Activated CD8-positive, alpha-beta memory T cell treated with anti-CD3 and anti-CD28 coated beads, Interleukin-2, amount 10 ng/mL, durations not matched to agents 7 days and 5 days (primary cell): ENCODE data around the gene PLD4. TPM values are rescaled to one million over a fixed set of nuclear protein-coding genes. Genes with fewer than 3 reads are reported as not detected.

Experiments used
- ATAC-seq: fragments of 150-1000 bp; cut with Tn5 transposase; one replicate; pipeline ENCODE4 v1.10.0; 2021; ENCODE audit warnings: moderate library complexity
- CTCF ChIA-PET: fragments of 350-600 bp; sonication (Branson Sonifier 250); formaldehyde crosslinking; loops from one replicate; lab custom pipeline; 2021; ENCODE audit warnings: antibody characterized with exemption; lab: Charles Lee
- DNase-seq: peaks from one replicate; pipeline ENCODE4 v3.0.0-alpha.2; 2020
- H3K27ac Mint-ChIP-seq: one replicate; pipeline ENCODE4 v1.8.0; 2021; ENCODE audit warnings: mild to moderate bottlenecking, mixed read lengths
- H3K27me3 Mint-ChIP-seq: one replicate; pipeline ENCODE4 v1.8.0; 2021; ENCODE audit warnings: mixed read lengths
- H3K36me3 Mint-ChIP-seq: one replicate; pipeline ENCODE4 v1.8.0; 2021; ENCODE audit warnings: mild to moderate bottlenecking, mixed read lengths
- H3K4me1 Mint-ChIP-seq: one replicate; pipeline ENCODE4 v1.8.0; 2021; ENCODE audit warnings: mixed read lengths
- H3K4me3 Mint-ChIP-seq: one replicate; pipeline ENCODE4 v1.8.0; 2021; ENCODE audit warnings: mild to moderate bottlenecking, moderate library complexity, mixed read lengths
- H3K9me3 Mint-ChIP-seq: one replicate; pipeline ENCODE4 v1.8.0; 2022; ENCODE audit warnings: low read depth, mixed read lengths
- total RNA-seq, 2 experiments: library from RNA; stranded (reverse); gene quantifications; one replicate each; pipeline ENCODE4 v1.2.3, GENCODE V29; 2021

Gene PLD4
- total RNA-seq, 2 experiments from 2014 or later, result not detected

DNA sequence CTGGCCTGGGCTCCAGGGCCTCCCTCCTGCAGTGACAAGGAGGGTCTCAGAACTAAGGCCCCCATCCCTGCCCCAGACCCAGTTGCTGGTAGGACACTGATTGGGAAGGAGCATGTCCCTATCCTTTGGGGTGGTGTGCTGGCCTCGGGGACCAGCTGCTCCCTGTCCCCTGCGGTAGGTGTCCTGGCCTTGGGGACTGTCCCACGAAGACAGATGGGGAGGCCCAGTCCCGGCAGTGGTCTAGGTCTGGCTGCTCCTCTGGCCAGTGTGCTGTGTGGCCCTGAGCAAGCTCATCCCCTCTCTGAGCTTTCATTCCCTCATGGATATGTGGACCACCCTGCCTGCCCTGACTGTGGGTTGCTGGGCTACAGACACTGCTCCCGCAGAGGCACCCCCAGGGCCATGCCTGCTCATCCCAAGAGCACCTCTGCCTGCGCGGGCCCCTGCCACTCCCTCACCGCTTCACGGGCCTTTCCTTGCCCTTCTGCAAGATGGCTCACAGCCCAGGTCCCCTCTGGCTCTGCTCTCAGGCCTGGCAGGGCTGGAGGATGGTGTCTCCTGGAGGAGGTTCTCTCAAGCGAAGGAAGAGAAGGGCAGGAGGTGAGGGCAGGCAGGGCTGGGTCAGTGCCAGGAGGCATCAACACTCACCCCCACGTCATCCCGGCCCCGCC lies 41.0 kb downstream of the PLD4 start:
- no peak overlapping the region for H3K27ac Mint-ChIP-seq

DNA sequence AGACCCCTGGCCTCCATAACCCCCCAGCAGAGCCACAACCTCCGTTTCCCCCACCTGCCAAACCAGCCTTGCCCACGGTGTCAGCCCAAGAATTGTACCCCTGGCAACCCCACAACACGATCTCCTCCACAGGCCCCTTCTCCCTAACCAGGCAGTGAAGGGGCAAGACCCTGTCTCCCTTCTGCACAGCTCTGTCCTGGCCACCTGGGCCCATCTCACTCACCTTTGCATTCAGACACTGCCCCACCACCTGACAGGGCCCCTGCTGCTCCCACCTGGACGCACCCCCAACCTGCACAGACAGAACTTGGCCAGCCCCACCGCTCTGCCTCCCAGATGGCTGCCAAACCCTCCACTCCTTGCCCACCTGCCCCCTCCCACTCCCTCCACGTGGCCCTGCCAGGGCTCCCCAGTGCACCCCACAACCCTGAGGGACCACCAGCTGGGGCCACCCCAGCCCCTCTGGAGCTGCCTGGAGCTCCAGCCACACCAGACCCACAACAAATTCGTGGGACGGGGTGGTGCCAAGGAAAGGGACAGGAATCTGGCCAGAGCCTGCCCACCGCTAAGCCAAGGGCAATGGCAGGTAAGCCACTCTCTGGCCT lies 41.7 kb downstream of the PLD4 start:
- CTCF ChIA-PET, result interaction anchor here (2.1 kb wide), 1 partner anchor 78 kb away, joined by 14 read pairs; no protein-coding TSS in a partner anchor
- Mint-ChIP-seq H3K27ac (no peak overlapping the region), H3K36me3 (no peaks in the 10 kb centered on the region), H3K9me3 (no peaks in the 10 kb centered on the region), H3K4me1 (peaks cover 2% of the 10 kb centered on the region), H3K27me3 (peaks cover 27% of the 10 kb centered on the region), H3K4me3 (no peak overlapping the region)
- DNase-seq, result no peak
- no peak for ATAC-seq

More for the DNA sequence above, 41.0 kb downstream of the PLD4 start:
- no peaks in the 10 kb centered on the region for H3K36me3 Mint-ChIP-seq
- H3K4me3 Mint-ChIP-seq, result no peak overlapping the region
- peaks cover 27% of the 10 kb centered on the region for H3K27me3 Mint-ChIP-seq
- ATAC-seq, result no peak
- H3K4me1 Mint-ChIP-seq, result peaks cover 2% of the 10 kb centered on the region
- DNase-seq, result no peak
- CTCF ChIA-PET, result interaction anchor here (0.9 to 1.0 kb wide), 2 partner anchors 10 to 31 kb away, joined by 3 read pairs; no protein-coding TSS in a partner anchor
- no peaks in the 10 kb centered on the region for H3K9me3 Mint-ChIP-seq

DNA sequence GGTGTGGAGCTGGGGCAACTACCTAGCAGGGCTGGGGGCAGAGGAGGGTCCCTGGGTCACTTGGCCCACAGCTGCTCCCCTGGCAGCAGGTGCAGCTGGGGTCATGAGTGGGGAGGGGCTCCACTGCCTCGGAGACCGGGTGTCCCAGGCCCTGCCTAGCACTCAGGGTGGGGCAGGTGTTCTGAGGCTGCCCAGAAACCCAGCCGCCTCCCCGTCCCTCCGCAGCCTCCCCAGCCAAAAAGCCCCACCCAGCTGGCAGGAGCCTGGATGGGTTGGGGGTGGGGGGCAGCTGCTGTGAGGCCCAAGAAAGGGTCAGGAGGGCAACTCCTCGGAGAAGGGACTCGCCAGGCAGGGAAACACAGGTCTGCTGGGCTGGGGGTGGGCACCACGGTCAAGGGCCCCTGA lies 42.3 kb downstream of the PLD4 start:
- CTCF ChIA-PET, result interaction anchor here (2.1 kb wide), 1 partner anchor 78 kb away, joined by 14 read pairs; no protein-coding TSS in a partner anchor
- no peak overlapping the region for H3K4me3 Mint-ChIP-seq

GRCh38 chr14:104967386-104968152 lies 42.9 kb downstream of the PLD4 start:
- DNase-seq, result no peak
- peaks cover 23% of the 10 kb centered on the region for H3K27me3 Mint-ChIP-seq
- H3K27ac Mint-ChIP-seq, result no peak overlapping the region

More for the DNA sequence above, 42.3 kb downstream of the PLD4 start:
- no peak for ATAC-seq
- Mint-ChIP-seq H3K27ac (no peak overlapping the region), H3K36me3 (no peaks in the 10 kb centered on the region), H3K27me3 (peaks cover 26% of the 10 kb centered on the region), H3K4me1 (peaks cover 2% of the 10 kb centered on the region), H3K9me3 (no peaks in the 10 kb centered on the region)
- no peak for DNase-seq

DNA sequence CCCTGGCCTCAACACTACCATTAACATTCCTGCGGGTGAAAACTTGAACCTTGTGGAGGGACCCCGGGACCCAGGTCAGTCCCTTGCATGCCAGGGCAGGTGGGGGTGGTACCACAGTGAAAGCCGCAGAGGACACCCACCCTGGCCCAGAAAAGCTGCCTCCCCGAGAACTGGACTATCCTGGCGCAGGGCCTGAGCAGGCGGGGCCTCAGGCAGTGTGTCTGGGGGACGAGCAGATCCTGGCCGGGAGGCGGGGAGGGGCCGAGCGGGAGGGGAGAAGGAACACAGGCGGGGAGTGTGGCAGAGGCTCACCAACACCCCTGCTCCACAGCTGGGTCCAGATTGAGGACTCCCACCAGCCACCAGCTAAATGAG lies 43.5 kb downstream of the PLD4 start:
- peaks cover 2% of the 10 kb centered on the region for H3K4me1 Mint-ChIP-seq
- CTCF ChIA-PET, result interaction anchor here (1.0 to 2.1 kb wide), 2 partner anchors 77 to 122 kb away, joined by 3 to 14 read pairs; no protein-coding TSS in a partner anchor
- ATAC-seq (no peak), DNase-seq (no peak)
- H3K27me3 Mint-ChIP-seq, result peaks cover 23% of the 10 kb centered on the region
- H3K4me3 Mint-ChIP-seq, result no peak overlapping the region
- H3K9me3 Mint-ChIP-seq, result no peaks in the 10 kb centered on the region
- H3K27ac Mint-ChIP-seq, result no peak overlapping the region
- no peaks in the 10 kb centered on the region for H3K36me3 Mint-ChIP-seq

More at GRCh38 chr14:104967386-104968152, 42.9 kb downstream of the PLD4 start:
- no peaks in the 10 kb centered on the region for H3K9me3 Mint-ChIP-seq
- CTCF ChIA-PET, result interaction anchor here (1.0 to 2.1 kb wide), 2 partner anchors 77 to 123 kb away, joined by 3 to 14 read pairs; no protein-coding TSS in a partner anchor
- H3K4me3 Mint-ChIP-seq, result no peak overlapping the region
- H3K36me3 Mint-ChIP-seq, result no peaks in the 10 kb centered on the region
- peak; percentile 67 for ATAC-seq
- H3K4me1 Mint-ChIP-seq, result peaks cover 2% of the 10 kb centered on the region

DNA sequence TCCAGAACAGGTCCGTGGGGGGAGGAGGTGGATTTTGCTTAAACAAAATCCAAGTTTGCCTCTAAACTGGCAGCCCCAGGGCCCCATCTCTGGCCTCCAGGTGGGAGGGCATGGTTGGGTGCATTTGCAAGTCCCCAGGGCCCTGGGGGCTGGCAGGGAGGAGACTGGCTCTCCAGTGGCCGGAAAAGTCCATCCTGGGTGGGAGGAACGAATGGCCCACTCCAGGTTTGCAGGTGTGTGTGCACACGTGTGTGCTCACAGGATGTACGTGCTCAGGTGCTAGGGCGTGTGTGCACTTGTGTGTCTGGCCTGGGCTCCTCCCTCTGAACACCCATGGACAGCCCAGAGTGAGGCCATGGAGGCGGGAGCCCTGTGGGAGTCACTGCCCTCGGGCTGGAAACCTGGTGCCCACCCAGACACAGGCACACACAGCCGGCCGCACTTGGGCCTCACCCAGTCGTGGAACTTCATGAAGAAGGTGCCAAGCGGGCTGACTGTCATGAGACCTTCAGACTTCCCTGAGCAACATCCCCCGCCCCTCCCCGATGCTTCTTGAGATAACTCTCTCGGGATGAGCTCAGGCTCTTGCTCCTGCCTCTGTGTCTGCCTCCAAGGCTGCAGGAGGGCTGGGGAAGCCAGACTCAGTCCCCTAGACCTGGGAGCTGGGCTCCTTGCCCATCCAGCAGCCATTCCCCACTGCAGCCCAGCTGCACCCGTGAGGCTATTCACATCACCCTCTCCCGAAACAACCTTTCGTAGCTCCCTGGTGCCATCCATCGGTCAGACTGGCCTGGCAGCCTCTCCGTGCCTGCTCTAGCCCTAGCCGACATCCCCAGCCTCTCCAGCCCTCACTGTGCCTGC lies 44.1 kb downstream of the PLD4 start:
- Mint-ChIP-seq H3K36me3 (no peaks in the 10 kb centered on the region), H3K9me3 (no peaks in the 10 kb centered on the region), H3K27ac (no peak overlapping the region), H3K4me1 (peaks cover 2% of the 10 kb centered on the region), H3K4me3 (no peak overlapping the region), H3K27me3 (peaks cover 23% of the 10 kb centered on the region)
- ATAC-seq (no peak), DNase-seq (no peak)
- CTCF ChIA-PET, result interaction anchor here (1.0 to 1.5 kb wide), 2 partner anchors 77 to 121 kb away, joined by 3 to 7 read pairs; no protein-coding TSS in a partner anchor

DNA sequence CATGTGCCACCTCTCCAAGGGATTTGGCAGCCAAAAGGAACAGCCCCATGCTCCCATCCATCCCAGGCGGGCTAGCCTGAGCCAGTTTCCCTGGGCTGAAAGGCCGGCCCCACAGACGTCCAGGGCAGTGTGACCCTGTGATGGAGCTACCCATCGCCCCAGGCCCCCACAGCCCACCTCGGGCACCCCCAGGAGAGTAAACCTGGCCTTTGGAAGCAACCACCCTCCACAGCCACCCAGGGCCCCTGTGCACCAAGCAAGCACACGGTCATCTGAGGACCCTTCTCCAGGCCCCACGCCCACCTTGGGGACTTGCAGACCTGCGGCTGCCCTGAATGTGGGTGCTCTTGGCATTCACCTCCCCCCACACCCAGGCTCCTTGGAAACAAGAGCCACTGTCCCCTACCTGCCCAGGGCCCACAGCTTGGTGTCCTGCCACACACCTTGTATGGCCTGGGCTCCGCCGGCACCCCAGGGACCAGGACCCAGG lies 45.1 kb downstream of the PLD4 start:
- H3K36me3 Mint-ChIP-seq, result no peaks in the 10 kb centered on the region
- no peak for DNase-seq
- CTCF ChIA-PET, result interaction anchor here (1.5 kb wide), 1 partner anchor 76 kb away, joined by 7 read pairs; no protein-coding TSS in a partner anchor
- no peaks in the 10 kb centered on the region for H3K9me3 Mint-ChIP-seq
- no peak overlapping the region for H3K4me3 Mint-ChIP-seq
- peaks cover 2% of the 10 kb centered on the region for H3K4me1 Mint-ChIP-seq
- no peak for ATAC-seq
- H3K27me3 Mint-ChIP-seq, result peaks cover 16% of the 10 kb centered on the region
- H3K27ac Mint-ChIP-seq, result no peak overlapping the region

- Mint-ChIP-seq H3K9me3 (no peaks in the 10 kb centered on the region), H3K27me3 (peaks cover 15% of the 10 kb centered on the region), H3K36me3 (no peaks in the 10 kb centered on the region), H3K4me3 (no peak overlapping the region), H3K4me1 (peaks cover 2% of the 10 kb centered on the region), H3K27ac (no peak overlapping the region)
- DNase-seq (no peak), ATAC-seq (no peak)
- CTCF ChIA-PET, result interaction anchor here (1.5 to 6.7 kb wide), 2 partner anchors 76 kb away, joined by 7 to 140 read pairs; no protein-coding TSS in a partner anchor
These were observed 45.8 kb downstream of the PLD4 start for GRCh38 chr14:104970231-104971068.

- Mint-ChIP-seq H3K27me3 (peaks cover 19% of the 10 kb centered on the region), H3K4me1 (peaks cover 7% of the 10 kb centered on the region), H3K4me3 (no peak overlapping the region), H3K27ac (no peak overlapping the region), H3K9me3 (no peaks in the 10 kb centered on the region), H3K36me3 (no peaks in the 10 kb centered on the region)
- no peak for DNase-seq
- CTCF ChIA-PET, result interaction anchor here (1.9 to 6.7 kb wide), 3 partner anchors 13 to 115 kb away, joined by 4 to 140 read pairs (median 30); partner anchors contain the start of gene CLBA1
- ATAC-seq, result no peak
These were observed 47.0 kb downstream of the PLD4 start for GRCh38 chr14:104971447-104972240.

DNA sequence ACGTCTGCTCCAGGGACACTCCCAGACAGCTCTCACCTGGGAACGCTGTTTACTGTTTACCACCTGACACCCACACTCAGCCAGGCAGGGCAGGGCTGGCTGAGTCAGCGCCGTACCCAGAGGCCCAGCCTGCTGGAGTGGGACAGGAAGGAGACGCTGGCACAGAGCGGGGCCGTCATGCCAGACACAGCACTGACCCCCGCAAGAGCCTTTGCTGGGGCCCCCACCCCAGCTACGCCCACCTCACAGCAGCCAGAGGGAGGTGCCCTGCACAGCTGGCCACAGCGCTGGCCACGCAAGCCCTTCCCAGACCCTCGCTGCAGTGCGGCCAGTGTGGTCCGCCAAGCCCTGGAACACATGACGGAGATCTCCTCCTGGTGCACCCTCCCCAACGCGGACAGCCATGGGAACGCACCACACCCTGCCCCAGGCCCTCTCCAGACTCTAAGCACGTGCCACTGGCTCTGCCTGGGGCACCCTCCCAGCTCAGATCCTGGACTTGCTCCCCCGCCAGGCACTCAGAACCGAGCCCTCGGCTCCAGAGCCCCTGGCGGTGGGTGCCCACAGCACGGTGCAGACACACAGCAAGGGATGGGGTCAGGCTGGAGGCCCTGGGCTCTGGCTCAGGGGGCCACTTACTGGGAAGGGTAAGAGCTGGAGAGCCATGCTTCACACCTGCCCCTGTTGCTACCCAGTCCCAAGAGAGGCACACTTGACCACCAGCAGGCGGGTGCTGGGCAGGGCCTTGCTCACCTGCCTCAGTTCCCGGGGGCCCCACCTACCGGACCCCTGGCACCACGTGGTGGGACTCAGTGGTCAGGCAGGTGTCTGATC lies 47.8 kb downstream of the PLD4 start:
- Mint-ChIP-seq H3K9me3 (no peaks in the 10 kb centered on the region), H3K4me1 (peaks cover 9% of the 10 kb centered on the region), H3K36me3 (no peaks in the 10 kb centered on the region), H3K4me3 (no peak overlapping the region), H3K27me3 (peaks cover 27% of the 10 kb centered on the region), H3K27ac (no peak overlapping the region)
- ATAC-seq (no peak), DNase-seq (no peak)
- CTCF ChIA-PET, result interaction anchor here (1.7 to 6.7 kb wide), 4 partner anchors 12 to 115 kb away, joined by 4 to 140 read pairs (median 17); partner anchors contain the start of gene CLBA1
